Neutrophil (primary cell): Measurements from ENCODE around the gene UACA.

Source experiments
- H3K27ac ChIP-seq: fragments of 200-600 bp; sonication (generic); 2 replicates; pipeline ENCODE4 v1.5.1; 2016; ENCODE audit warnings: mild to moderate bottlenecking, moderate library complexity
- H3K27me3 ChIP-seq: fragments of 200-600 bp; sonication (generic); 2 replicates; pipeline ENCODE4 v1.6.0; 2016; ENCODE audit warnings: mild to moderate bottlenecking
- H3K36me3 ChIP-seq: fragments of 200-600 bp; sonication (generic); 2 replicates; pipeline ENCODE4 v1.5.1; 2017
- H3K4me1 ChIP-seq, 2 experiments: fragments of 200-600 bp in 1 of 2; sonication (generic) in 1 of 2; 1 replicate in 1 of 2; 2 replicates in 1 of 2; pipeline versions ENCODE4 v1.5.1 to v1.6.1; 2013 to 2016; ENCODE audit warnings: low read depth in 1 of 2, low read length in 1 of 2, mild to moderate bottlenecking in 1 of 2, moderate library complexity in 1 of 2; ENCODE audit not compliant: control insufficient read depth in 1 of 2, insufficient read depth in 1 of 2
- H3K4me3 ChIP-seq, 2 experiments: fragments of 200-600 bp in 1 of 2; sonication (generic) in 1 of 2; 1 replicate in 1 of 2; 2 replicates in 1 of 2; pipeline ENCODE4 v1.5.1; 2013 to 2016; ENCODE audit warnings: low read depth in 1 of 2, low read length in 1 of 2, mild to moderate bottlenecking in 1 of 2, moderate library complexity in 1 of 2
- H3K9me3 ChIP-seq: fragments of 200-600 bp; sonication (generic); 2 replicates; pipeline ENCODE4 v1.5.1; 2016
- CTCF ChIP-seq: fragments of 200-600 bp; sonication (generic); IDR thresholded peaks from 2 replicates; pipeline ENCODE4 v1.5.1; 2016; ENCODE audit warnings: antibody characterized with exemption

The UACA gene

GRCh38 chr15:70704166-70704565 is 59.2 kb downstream of the UACA start:
- H3K27ac ChIP-seq: no peak overlapping the region
- no peaks in the 10 kb centered on the region for H3K9me3 ChIP-seq
- H3K27me3 ChIP-seq: peaks cover 45% of the 10 kb centered on the region
- TF ChIP-seq CTCF: no peak
- H3K36me3 ChIP-seq: no peaks in the 10 kb centered on the region
- H3K4me3 ChIP-seq: no peak overlapping the region
- H3K4me1 ChIP-seq: no peaks in the 10 kb centered on the region

DNA sequence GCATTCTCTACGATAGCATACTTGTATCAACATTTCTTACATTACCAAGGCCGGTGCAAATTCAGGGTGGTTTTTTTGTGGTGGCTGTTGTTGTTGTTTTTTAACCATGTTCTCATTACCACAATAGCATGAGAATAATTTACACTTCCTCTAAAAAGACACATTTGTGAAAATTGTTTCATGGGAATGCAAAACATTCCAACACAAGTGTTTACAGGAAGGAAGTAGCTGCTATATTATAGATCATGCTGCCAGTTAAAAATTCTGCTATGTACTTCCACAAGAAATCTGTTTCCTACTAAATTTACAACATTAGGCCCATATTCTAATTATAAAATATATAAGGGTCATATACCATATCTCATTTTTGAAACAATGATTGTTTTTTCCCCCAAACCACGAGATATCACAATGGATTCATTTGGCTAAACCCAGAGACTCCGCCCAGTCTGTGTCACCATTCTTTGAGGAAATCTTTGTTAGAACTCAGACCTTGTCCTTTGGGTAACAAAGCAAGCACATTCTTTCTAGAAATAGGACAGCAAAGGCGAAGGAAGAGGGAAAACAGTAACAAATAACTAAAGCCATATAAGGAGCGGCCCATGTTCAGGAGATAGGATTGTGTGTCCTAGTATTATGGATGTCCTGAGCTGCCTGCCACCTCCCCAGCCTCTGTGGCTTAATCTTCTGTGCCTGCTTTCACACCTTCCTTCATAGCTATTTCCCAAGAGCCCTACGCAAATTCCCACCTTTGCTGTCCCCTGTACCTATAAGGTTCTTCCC is 60.1 kb downstream of the UACA start:
- Histone ChIP-seq H3K4me3 (no peak overlapping the region), H3K9me3 (no peaks in the 10 kb centered on the region), H3K36me3 (no peaks in the 10 kb centered on the region), H3K27ac (no peak overlapping the region), H3K4me1 (no peaks in the 10 kb centered on the region), H3K27me3 (peaks cover 38% of the 10 kb centered on the region)
- no peak for TF ChIP-seq CTCF

- no peaks in the 10 kb centered on the region for H3K9me3 ChIP-seq
- H3K4me3 ChIP-seq: no peak overlapping the region
- H3K4me1 ChIP-seq: no peaks in the 10 kb centered on the region
- no peaks in the 10 kb centered on the region for H3K36me3 ChIP-seq
- H3K27me3 ChIP-seq: peaks cover 38% of the 10 kb centered on the region
- TF ChIP-seq CTCF: no peak
- no peak overlapping the region for H3K27ac ChIP-seq
These were observed 60.8 kb downstream of the UACA start for GRCh38 chr15:70702584-70702983.

- Histone ChIP-seq H3K27ac (no peak overlapping the region), H3K4me3 (no peak overlapping the region), H3K4me1 (no peaks in the 10 kb centered on the region), H3K27me3 (peaks cover 38% of the 10 kb centered on the region), H3K9me3 (no peaks in the 10 kb centered on the region), H3K36me3 (no peaks in the 10 kb centered on the region)
- no peak for TF ChIP-seq CTCF
These were observed 61.3 kb downstream of the UACA start for GRCh38 chr15:70701891-70702568.

- H3K4me3 ChIP-seq: no peak overlapping the region
- no peaks in the 10 kb centered on the region for H3K9me3 ChIP-seq
- no peaks in the 10 kb centered on the region for H3K36me3 ChIP-seq
- no peak for TF ChIP-seq CTCF
- H3K27ac ChIP-seq: no peak overlapping the region
- H3K4me1 ChIP-seq: no peaks in the 10 kb centered on the region
- H3K27me3 ChIP-seq: peaks cover 38% of the 10 kb centered on the region
These were observed 62.2 kb downstream of the UACA start for GRCh38 chr15:70701171-70701570.
